HG03066 (cell line): ENCODE measurements around the gene THYN1.
"Not testable (repeated sequence)": the region's sequence is repeated elsewhere in the genome, so short reads cannot be mapped to it uniquely, and the experiment has no call there.

ENCODE experiments used
- ATAC-seq: cut with Tn5 transposase; IDR thresholded peaks from one replicate; pipeline ENCODE4 v1.9.1; 2021; ENCODE audit warnings: low read depth; ENCODE audit not compliant: unreplicated experiment

THYN1 gene

DNA sequence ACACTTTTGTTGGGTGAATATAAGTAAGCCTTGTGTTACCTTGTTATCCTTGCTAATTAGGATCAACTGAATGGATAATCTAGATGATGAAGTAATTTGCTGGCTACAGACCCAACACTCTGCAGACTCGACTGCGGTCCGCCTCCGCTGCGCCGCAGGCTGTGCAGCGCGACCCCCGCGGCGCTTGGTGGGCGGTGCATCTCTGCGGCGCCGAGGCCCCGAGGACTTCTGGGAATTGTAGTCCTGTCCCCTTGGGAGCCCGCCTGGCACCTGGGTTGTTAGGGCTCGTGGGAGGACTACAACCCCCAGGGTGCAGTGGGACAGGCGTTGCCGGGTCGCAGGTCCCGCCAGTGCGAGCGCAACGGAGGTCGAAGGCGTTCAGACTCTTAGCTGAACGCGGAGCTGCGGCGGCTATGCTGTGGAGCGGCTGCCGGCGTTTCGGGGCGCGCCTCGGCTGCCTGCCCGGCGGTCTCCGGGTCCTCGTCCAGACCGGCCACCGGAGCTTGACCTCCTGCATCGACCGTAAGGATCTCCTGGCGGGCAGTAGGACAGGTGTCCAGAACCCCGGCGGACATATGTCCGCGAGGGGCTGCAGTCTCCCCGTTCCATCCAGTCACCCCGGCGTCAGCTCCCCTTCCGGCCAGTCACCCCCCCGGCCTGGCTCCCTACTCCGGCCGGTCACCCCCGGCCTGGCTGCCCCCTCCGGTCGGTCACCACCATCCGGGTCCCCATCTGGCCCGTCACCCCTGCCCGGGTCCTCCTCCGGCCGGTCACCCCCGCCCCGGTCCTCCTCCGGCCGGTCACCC is at the start of gene THYN1, which contains the start of gene ACAD8:
TSS of gene THYN1 (minus strand) at position 165 of the 806 bp plus-strand sequence. CDS start 470 bp downstream, outside the sequence.
TSS of gene ACAD8 (plus strand) at position 381 of the 806 bp plus-strand sequence. CDS start at position 414, 33 bp downstream.
- peak; percentile 98 for ATAC-seq

DNA sequence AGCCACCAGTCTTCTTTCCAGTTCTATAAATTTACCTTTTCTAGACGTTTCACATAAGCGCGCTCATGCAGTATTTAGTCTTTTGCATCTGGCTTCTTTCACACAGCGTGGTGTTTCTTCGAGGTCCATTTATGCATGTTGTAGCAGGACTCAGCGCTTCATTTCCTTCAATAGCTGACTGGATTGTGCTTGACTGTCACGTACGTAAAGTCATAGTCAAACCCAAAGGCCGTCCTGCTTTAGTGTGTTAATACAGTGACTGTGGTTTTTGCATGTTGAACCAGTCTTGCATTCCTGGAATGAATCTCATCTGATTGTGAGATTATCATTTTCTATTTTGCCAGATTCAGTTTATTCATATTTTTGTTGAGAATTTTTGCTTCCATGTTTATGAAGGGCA is 41.5 kb upstream of the THYN1 start:
- no peak for ATAC-seq

DNA sequence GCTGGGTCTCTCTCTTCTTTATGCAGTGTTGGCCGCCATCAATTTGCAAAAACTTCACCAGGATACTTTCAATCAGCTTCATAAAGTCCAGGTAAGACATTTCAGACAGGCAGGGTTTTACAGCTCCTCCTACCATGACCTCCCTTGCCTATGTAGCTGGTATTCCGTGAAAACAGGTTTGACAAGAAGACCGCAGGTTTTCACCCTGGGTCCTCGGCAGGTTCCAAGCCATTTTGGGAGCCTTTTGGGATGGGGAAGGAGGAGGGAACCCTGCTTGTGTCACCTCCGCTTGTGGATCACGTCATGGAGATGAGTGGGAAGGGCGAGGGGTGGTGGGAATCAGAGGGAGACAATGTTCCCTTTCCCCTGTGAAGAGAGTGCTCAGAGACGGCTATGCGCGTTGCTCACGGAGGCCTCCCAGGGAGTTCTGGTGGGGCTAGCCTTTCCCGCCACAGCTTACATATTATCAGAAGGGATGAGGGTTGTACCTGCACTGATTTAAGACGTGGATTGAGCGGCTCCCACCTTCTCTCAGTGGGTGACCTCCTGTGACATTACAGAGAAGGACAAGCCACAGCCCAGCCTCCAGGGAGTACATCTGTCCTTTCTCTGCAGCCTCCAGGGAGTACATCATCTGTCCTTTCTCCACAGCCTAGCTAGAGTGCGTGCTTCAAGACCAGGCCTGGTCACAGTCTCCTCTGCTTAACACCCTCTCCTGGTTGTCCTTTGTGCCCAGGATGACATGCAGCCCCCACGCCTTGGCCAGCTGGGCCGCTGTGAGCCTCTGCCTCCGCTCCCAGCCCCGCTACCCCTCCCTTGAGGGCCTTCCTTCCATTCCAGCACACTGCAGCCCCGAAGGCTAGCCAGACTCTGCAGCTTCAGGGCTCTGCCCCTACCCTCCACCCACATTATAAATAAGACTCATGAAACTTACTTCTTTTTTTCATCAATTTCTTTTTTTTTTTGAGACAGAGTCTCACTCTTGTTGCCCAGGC is 40.3 kb upstream of the THYN1 start:
- ATAC-seq = no peak

DNA sequence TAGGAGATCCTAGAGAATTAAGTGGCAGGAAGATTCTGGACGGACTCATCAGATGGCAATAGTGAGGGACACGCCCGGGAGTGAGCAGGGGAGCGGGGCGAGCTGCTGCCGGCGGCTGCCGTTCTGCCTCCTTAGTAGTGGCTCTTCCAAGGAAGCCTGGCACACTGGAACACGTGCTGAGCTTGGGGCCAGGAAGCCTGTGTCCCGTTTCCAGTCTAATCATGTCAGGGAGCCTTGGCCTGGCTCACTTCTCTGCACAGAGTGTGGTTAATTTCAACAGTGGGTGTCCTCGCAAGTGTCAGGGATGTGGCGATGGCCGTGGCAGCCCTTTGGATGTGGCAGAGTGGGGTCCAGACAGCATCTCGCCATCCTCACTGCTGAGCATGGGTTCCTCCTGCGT is 39.5 kb upstream of the THYN1 start:
- no peak for ATAC-seq

DNA sequence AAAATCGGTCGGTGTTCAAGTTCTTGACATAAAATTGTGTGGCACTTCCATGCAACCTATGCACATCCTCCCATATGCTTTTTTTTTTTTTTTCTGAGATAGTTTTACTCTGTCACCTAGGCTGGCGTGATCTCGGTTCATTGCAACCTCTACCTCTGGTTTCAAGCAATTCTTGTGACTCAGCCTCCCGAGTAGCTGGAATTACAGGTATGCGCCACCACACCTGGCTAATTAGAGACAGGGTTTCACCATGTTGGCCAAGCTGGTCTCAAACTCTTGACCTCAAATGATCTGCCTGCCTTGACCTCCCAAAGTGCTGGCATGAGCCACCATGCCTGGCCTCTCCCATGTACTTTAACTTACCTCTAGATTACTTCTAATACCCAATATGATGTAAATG is 38.0 kb upstream of the THYN1 start:
- ATAC-seq = no peak

DNA sequence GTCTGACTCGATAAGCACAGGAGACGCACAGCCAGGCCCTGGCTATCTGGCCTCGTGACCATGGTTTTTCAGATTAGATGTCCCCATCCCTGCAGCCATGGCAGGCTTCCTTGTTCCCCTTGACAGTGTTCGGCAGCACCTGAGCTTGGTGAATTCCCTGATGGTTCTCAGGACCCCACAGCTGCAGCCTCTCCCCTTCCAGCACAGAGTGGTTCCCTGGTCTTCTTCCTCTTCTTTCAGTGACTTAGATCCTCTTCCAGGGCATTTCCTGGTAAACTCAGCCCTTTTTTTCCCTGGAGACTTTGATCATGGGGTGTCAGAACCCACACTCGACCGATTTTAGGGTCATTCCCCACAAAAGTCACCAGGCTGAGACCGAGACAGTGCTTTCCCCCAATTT is 37.5 kb upstream of the THYN1 start:
- ATAC-seq = no peak

DNA sequence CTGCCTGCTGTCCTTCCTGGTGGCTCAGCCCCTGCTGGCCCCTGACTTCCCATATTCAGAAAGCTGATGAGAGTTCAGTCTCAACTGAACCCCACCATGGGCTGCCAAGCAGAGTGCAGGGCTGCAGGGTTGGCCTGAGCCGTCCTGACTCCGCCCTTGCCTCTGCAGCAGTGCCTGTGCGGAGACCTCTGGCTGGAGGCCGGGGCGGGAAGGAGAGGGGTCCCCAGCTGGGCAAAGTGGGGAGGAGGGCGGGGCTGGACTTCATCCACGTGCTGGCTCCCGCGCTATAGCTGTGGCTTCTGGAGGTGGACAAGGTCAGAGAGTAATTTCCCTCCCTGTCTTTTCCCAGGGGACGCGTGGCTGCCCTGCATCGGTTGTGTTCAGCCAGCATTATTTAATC is 36.6 kb upstream of the THYN1 start:
- no peak for ATAC-seq

DNA sequence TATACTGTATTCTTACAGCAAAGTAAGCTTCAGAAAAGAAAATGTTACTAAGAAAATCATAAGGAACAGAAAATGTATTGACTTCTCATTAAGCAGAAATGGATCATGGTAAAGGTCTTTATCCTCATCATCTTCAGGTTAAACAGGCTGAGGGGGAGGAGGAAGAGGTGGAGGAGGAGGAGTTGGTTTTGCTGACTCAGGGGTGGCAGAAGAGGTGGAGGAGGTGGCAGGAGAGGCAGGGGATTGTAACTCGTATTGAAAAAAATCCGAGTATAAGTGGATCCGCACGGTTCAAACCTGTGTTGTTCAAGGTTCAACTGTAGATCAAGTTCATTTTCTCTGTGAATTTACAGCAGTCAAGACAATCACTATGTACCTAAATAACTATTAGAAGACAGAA is 36.0 kb upstream of the THYN1 start:
- ATAC-seq = no peak

DNA sequence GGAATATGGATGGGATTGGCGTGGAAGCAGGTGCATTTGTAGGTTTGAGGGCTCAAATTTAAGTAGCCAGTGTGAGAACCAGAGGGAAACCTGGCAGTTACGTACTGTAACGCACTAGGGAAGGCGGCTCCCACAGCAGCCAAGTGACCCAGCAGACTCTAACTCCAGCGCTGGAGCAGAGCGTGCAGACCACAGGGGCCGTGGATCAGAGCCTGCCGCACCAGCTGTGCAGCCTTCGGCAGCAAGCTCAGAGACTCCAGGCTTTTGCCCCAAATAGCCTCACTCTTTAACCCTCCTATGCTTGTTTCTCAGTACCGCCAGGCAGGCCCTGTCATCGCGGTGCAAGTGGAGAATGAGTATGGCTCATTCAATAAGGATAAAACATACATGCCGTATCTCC is 35.3 kb upstream of the THYN1 start:
- no peak for ATAC-seq

DNA sequence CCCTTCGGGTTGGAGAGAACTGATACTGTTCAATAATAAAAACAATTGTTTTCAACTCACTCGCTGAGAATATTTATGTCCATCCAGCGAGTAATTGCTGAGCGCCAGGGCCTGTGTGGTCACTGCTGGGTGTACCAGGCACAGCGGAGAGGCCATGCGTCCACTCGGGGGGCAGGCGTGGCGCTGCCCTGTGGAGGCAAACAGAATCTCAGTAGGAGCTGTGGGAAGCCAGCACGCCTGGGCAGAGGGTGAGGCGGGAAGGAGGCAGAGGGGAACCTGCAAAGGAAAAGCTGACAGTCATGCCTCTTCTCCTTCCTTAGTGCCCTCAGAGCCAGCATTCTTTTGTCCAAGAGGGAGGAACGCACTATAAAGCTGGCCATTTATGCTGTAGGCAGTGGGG is 34.4 kb upstream of the THYN1 start:
- ATAC-seq = no peak

DNA sequence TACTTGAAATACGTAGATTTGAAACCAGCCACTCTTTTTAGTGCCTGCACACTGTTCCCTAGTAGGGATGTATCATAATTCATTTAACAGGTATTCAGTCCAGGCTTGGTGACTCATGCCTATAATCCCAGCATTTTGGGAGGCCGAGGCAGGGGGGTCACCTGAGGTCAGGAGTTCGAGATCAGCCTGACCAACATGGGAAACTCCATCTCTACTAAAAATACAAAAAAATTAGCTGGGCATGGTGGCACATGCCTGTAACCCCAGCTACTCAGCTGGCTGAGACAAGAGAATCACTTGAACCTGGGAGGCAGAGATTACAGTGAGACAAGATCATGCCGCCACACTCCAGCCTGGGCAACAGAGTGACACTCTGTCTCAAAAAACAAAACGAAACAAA is 31.2 kb upstream of the THYN1 start:
- not testable (repeated sequence) for ATAC-seq

DNA sequence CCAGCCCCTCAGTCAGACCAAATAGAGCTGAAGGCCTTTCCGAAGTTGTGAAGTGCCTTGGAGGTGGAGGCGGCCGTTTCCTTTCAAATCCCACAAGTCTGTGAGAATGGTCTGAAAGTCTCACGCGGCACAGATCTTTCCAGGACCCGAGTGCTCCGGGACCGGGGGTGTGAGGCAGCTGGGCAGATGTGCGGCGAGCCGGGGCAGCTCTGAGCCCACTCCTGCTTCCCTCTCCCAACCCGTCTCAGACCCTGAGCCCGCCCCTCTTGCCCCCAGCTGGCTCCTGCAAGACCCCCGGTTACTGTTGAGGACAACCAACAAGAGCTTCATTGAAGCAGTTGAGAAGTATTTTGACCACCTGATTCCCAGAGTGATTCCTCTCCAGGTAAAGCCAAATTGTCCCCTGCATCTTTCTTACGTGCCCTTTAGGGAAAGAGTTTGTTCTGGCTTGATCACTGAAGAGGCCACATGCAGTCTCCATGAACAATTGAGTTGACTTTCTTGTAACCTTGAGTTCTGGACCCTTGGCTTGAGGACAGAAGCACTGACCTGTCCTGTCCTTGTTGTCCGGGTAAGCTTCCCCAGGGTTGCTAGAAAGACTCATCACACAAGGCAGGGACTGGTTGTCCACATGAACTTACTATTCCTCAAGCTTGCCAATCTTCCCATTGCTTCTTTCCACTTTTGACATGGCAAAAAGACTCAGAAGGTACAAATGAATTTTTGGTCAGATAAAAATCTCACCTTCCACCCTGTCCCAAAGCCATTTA is 30.5 kb upstream of the THYN1 start:
- no peak for ATAC-seq

DNA sequence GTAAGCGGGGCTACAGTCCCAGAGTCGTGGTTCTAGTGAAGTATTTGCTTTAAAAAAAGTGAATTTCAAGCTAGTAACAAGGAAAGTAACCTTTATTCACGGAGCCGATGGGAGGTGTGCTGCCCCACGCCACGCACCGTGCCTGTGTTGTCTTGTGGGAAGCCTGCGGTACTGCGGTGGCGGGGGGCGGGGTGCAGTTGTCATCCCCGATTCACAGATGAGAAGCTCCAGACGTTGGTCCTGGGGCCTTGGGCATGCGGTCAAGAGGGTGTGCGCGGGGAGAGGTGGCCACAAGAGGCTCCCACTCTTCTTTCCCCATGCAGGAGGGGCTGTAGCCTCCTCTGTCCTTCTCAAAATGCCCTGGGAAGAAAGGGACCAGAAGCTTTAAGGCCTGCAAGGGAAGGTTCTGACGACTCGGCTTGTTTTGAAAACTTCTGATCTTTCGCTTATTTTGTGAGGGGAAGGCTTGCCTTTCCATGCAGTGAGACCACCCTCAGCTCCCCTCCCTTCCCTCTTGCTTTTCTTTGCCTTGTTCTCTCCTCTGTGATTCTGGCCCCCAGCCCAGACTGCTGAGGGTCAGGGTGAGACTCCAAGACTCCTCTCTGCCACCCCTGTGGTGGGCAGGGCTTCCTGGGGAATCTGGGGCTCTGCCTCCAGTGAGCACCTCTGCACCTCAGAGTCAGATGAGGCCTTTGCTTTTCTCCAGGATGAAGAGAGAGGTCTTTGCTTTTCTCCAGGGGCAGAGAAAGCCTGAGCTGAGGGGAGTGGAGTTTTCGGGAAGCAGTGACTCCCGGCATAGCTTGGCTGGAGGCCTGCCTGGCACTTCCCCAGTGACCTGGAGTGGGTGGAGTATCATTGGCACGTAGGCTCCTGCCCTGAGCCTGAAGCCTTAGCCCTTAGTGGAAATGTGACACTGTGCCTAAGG is 29.2 kb upstream of the THYN1 start:
- no peak for ATAC-seq

DNA sequence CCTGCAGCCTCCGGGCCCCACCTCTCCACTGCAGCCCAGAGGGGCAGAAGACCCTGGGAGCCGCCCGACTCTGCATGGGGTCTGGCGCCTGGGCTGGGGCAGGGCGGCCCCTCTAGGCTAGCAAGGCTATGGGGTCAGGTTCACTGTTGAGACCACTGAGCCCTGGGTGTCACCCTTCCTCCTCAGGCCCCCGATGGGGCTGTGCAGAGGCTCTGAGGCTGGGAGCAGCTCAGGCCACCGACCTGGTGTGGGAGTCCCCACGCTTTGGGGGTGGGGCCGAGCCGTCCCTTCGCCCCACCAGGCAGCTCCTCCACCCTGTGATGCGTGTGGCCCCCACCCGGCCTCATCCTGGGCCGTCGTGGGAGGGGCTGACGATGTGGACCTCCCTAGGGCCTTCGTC is 28.5 kb upstream of the THYN1 start:
- ATAC-seq = not testable (repeated sequence)

DNA sequence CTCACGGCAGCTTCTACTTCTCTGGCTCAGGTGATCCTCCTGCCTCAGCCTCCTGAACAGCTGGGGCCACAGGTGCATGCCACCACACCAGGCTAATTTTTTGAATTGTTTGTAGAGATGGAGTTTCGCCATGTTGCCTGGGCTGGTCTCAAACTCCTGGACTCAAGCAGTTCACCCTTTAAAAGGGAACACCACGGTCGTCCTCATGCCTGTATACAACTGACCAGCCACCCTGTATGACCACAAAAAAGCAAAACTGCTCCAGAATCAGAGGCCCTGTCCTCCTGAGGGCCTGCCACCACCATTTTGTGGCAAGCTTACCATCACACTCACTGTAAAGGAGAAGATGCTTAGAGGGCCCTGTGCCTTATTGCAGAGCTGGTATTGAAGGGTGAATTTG is 25.2 kb upstream of the THYN1 start:
- no peak for ATAC-seq

DNA sequence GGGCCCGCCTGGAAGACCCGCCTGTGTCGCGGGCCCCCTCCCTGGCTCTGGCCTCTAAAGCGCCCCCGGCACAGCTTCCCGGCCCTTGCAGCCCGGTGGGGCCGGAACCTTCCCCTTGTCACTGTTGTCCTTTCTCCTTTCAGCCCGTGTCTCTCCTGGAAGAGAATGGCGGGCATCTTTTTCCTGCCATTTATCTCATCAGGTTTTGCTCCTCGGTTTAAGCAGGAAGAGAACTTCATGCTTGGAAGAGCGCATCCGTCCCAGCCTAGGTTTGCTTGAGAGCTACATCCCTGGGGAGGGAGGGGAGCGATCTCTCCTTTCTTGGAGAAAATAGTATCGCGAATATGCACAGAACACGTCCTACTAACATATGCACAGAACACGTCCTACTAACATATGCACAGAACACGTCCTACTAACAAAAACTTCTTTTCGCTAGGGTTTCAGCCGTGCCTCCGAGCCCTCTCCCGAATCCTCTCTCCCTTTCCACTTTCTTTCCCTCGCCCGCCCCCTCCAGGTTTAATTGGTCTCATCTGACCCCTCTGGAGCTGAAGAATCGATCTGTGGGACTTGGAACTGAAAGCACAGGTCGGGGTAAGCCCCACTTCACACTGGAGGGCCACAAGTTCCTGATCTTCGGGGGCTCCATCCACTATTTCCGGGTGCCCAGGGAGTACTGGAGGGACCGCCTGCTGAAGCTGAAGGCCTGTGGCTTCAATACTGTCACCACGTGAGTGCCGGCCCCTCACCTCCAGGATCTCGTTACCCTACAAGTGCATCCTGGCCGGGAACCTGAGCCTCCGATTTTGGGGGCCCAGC is 24.2 kb upstream of the THYN1 start:
- no peak for ATAC-seq

DNA sequence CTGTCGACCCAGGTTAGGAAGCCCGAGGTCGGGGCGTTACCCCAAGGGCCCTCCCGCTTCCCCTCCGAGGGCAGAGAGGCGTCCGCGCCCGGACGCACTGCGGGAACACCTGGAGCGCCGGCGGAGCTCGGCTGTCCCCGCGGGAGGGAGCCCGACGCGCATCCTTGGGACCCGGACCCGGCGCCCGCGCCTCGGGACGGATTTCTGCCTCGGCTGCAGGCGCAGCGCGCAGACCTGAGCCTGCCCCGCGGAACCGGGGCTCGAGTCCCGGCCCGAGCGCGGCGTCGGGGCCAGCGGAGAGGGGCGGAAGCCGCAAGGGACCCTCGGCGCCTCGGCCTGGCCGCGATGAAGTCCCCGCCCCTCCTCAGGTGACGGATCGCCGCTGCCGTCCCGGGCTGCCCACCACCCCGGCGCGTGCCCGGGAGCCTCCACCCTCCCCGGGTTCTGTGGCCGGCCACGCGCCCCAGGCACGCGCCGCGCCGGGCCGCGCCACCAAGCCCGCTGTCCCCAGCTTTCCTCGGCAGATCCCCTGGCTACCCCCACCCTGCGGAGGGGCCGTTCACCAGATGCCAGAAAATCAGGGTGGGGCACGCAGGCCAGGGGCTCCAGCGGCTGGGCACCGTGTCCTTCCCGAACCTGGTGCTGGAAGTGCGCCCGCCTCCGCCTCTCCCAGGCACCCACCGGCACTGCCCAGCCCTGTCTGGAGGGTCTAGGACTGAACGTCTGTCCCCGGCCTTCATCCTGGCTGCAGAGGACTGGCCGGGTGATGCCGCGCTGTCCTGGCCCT is 23.4 kb upstream of the THYN1 start:
- ATAC-seq = no peak
